Neural progenitor cell (in vitro differentiated cells): ENCODE results near the gene CNTRL.

Experiments
- EZH2 ChIP-seq: fragments of 200-600 bp; sonication (generic); IDR thresholded peaks from 2 replicates; pipeline ENCODE4 v1.6.1; 2017; ENCODE audit warnings: antibody characterized with exemption, mild to moderate bottlenecking, moderate library complexity
- EZH2phosphoT487 ChIP-seq: fragments of 200-600 bp; sonication (generic); IDR thresholded peaks from 2 replicates; pipeline ENCODE4 v1.6.1; 2017; ENCODE audit warnings: antibody characterized with exemption

- TF ChIP-seq EZH2phosphoT487 (no peak), EZH2 (no peak)
Measured at GRCh38 chr9:121048618-121049017, 26.1 kb upstream of the CNTRL start.
